Measurements from ENCODE around the gene ABI2.
"Not testable (repeated sequence)": the region's sequence is repeated elsewhere in the genome, so short reads cannot be mapped to it uniquely, and the experiment has no call there.

ABI2 gene

DNA sequence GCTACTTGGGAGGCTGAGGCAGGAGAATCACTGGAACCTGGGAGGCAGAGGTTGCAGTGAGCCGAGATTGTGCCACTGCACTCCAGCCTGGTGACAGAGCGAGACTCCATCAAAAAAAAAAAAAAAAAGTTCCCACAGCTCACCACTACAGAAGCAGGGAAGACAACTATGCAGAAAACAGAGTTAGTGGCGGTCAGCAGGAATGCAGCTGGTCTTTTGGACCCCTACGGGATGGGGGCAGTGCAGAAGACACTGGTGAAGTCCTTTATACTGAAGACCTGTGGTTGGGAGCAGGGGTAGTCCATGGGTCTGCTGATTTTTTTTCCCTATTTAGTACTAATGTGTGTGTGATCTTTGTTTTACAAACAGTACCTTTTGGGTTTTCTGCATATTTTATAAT, 101.4 kb downstream of the ABI2 start:
- not testable (repeated sequence) for DNase-seq (ENCODE audit: low read depth)

DNA sequence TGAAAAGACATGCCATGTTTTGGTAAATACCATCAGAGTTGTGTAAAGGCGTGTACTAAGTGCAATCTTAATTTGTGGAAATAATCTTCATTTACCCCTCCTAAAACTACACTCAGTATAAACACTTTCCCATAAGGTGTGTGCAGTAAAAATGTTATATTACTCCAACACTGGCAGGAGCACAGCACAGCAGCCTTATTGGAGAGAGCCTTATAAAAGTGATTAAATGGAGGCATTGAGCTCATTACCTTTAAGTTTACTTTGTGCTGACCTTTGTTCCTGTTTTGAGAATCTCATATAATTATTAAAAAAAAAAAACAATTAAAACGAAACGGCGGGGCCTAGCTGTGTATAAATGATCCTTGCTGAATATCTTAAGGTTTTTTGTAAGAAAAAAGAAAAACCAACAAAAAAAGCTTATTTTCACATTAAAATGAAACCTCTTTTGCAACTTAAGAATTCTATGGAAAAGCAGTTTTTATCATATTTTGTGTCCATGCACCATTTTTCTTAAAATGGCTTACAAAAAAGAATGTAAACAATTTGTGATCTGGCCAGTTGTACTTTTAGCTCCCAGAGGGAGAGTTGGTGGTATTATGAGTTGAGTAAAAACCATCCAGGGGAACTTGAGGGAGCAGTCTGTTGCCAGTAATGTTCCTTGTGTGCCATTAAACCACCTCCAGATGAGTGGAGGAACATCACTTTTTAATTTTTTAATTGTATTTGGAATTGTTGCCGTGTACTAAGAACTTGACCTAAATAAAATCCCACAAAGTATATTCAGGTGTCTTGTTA, 103.4 kb downstream of the ABI2 start:
- DNase-seq (ENCODE audit: low read depth) = no peak

DNA sequence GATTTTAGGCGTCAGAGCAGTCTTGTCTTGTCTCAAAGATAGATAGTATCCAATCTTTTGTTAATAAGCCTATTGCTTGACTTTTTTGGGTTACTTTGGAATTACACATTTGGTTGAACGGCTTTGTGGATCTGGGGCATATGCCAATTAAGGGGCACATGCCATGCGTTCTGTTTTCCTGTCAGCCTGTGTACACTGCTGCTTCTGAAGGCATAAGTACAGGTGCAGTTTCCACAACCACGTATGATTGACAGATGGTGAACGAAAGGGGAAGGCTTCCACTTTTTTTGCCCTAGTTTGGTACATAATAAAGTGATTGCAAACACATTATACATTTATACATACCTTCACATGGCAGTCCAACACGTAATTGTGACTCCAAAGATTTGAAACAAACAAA, 104.6 kb downstream of the ABI2 start:
- DNase-seq (ENCODE audit: low read depth) = no peak

DNA sequence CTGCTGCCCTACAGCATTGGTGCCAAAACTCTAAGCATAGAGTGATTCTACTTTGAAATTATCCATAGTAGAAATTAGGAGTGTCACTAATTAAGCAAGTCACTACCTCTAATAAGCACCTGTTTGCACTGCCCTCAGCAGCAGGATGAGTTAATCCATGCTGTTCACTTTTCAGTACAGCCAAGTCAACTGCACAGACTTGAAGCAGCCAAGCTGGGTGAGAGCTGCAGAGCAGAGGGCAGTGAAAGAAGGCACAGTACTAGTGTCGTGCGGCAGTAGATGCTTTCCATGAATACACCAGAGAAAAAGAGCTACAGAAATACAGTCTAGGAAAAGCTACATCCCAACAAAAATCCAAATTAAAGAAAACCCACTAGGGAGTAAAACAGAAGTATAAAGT, 108.3 kb downstream of the ABI2 start:
- no peak for DNase-seq (ENCODE audit: low read depth)

DNA sequence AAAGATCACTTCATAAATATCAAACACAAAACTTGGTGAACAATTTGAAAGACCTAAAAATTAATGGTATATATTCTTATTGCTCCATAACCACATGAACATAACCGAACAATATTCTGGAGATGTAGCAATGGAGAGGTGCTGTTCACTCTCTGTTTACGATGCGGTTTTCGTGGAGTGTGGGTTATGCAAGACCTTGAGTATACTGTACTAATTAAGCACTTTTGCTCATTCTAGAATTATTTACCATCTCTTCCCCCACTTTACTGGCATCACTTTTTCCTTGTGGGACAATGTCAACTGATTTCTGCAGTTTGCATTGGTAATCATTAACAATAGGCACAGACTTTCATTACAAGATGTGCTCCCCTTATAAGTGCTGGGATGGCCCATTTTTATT, 109.3 kb downstream of the ABI2 start:
- peak; percentile 35 for DNase-seq (ENCODE audit: low read depth)

DNA sequence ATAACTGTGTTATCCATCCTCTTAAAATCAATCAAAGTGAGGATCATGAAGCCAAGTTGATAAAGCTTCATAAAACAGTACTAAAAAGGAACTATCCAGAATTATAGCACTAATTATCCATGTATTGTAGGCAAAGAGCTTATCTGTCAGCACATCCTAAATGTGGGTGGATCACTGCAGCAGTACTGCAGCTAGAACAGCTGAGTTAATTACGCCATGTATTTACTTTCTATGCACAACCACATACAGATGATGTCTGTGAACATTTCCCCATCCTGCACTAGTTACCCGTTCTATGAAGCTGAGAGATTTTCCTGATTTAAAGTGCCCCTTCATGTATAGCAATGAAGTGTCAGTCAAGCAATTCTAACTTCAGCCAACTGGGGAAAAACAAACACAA, 110.3 kb downstream of the ABI2 start:
- no peak for DNase-seq (ENCODE audit: low read depth)

DNA sequence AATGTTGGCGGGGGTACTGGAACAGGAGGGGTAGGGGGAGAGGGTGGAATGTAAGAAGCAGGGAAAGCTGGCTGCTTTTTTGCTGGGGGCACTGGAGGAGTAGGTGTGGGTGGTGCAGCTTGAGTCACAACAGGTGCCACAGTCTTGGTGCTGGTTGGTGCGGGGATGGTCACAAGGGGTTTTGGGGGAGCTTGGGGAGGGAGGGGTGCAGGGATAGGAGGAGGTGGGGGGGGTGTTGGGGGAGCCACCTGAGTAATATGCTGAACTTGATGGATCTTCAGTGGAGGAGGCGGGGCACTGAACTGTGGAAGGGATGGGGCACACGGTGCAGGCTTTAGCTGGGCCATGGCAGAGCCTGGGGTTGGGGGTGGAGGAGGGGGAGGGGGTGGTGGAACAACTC, 112.5 kb downstream of the ABI2 start:
- no peak for DNase-seq (ENCODE audit: low read depth)

DNA sequence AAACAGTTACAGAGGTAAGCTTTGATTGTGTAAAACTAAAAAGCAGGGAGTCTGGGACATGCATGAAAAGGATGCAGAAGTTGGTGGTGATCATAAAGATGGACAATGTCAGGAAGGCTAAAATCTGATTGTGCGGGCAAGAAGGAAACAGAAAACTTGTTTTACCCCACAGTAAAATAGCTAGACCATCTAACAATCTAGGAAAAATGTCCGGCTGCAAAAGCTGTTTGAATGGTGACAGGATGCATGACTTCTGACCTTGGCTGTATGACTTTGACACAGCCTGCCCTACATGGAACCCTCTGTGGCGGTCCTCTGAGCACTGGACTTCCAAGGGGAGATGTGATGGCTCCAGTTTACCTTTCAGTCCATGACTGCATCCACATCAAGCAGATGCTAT, 113.3 kb downstream of the ABI2 start:
- no peak for DNase-seq (ENCODE audit: low read depth)

DNA sequence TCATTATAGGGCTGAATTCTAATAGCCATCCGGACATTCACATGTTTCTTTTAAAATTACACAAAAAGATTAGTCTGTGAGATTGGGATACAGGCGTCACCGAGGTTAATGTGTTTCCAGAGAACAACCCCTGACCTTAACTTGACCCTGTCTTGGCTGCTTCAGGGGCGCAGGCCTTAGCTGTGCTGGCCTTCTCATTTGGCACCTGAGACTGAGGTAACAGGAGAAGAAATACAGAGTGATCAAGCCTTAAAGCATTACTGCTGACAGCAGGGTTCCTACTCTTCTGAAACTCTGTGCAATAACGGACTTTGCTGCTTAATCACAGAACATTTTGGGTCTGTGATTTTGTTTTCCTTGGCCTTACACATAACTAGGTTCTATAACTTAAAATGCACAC, 114.3 kb downstream of the ABI2 start:
- no peak for DNase-seq (ENCODE audit: low read depth)

DNA sequence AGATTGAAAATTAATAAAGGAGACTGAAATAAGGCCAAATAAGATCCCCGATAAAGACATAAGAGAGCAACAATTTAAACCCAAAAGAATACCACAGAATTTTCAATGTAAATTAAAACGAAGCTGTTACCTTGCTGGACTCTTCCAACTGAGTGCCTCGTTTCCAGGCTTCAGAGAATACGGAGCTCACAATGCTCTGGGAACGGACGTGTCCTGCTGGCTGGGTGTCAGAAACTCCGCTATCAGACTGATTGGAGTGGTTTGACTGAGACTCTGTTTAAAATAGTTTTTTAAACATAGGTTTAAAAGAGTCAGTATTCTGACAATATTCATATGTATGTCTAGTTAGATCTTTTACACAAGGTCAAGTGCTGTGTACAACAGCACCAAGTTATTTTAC, 116.5 kb downstream of the ABI2 start:
- DNase-seq (ENCODE audit: low read depth) = no peak

DNA sequence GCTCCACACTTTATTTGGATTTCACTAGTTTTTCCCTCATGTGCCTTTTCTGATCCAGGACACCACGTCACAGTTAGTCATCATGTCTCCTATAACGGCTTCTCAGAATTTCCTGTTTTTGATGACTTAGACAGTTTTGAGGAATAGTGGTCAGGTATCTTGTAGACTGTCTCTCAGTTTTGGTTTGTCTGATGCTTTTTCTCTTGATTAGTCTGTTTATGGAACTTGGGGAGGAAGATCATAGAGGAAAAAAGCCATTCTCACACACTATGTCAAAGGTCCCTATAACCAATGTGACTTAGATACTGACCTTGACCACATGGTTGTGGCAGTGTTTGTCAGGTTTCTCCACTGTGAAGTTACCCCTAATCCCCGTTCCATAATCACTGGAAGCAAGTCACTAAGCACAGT, 117.9 kb downstream of the ABI2 start:
- DNase-seq (ENCODE audit: low read depth) = no peak

DNA sequence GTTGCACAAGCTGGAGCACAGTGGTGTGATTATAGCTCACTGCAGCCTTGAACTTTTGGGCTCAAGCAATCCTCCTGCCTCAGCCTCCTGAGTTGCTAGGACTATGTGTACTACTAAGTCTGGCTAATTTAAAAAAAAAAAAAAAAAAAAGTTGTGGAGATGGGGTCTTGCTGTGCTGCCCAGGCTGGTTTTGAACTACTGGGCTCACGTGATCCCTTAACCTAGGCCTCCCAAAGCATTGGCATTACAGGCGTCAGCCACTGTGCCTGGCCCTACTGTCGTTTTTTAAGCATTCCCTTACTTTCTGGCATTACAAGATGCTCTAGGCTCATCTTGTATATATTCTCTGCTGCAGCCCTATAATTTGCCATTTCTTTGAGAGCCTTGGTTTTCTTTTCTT, 118.6 kb downstream of the ABI2 start:
- DNase-seq (ENCODE audit: low read depth) = no peak

DNA sequence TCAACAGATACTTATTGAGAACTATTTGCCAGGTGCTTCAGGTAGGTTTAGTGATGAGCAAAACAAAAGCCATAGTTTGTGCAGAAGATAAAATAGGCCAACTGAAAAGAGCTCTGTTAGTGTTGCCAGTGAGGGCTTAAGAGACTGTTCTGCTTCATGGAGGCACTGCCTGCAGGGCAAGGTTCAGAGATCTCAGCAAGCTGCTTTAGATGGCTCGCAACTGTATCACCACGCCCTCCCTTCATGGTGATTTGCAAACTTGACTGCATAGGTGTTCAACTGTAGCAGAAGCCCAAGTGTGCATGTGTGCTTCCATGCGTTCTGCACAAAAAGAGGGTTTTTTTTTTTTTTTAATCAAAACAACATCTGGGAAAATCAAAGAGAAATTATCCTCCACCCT, 122.4 kb downstream of the ABI2 start:
- no peak for DNase-seq (ENCODE audit: low read depth)

DNA sequence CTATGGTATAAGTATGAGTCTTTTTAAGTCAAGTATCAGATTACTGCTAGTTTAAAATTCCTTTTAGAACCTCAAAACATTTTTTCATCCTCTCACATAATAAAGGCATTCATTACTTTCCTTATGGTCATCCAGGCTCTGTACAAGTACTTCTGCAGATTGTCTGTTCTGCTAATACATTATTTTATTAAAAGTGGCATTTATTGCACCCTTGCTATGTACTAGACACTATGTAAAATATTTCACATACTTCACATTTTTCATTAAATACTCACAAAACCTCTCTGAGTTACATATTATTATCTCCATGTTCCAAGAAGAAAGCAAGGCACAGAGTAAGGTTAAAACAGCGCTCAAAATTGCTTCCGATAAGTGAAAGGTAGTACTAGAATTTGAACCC, 122.8 kb downstream of the ABI2 start:
- no peak for DNase-seq (ENCODE audit: low read depth)

DNA sequence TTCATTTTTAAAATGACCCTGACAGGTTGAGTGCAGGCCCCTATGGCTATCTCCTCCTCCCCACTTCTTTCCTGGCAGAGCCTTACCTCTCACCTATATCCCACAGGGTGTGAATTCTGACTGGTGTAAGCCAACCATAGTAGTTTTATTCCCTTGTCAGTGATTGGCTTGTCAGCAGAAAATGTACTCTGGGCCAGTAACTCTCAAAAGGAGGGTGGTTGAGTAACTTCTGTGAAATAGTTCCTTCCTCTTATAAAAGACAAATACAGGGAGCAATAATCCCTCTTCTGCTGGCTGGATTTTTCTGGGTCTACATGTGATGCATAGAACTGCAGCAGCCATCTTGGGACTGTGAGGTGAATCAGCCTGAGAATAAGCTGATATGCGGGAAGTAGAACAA, 123.5 kb downstream of the ABI2 start:
- DNase-seq (ENCODE audit: low read depth) = no peak

DNA sequence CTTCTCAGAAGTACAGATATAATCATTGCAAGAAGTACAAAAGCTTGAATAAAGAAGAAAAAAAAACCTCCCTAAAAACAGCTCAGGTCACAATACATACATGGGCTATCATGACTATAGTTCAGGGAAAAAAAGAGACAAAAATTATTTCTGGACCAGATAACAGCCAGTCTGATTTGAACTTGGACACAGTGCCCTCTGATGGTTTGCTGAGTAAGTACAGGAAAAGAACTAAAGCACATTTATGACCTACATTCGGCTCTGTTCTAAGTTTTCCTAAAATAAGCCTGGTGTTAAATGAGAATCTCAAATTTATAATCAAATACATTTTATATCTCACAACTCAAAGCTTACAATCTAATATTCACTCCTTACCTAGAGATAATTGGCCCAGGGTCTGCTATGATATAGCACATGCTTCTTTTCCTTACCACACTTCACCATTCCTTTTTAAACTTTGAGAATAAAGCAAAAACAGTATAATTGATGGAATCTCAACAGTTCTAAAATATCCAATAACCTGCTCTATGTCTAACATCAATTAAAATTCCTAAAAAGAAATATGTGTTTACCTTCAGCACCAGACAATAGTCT, 125.8 kb downstream of the ABI2 start:
- no peak for DNase-seq (ENCODE audit: low read depth)

DNA sequence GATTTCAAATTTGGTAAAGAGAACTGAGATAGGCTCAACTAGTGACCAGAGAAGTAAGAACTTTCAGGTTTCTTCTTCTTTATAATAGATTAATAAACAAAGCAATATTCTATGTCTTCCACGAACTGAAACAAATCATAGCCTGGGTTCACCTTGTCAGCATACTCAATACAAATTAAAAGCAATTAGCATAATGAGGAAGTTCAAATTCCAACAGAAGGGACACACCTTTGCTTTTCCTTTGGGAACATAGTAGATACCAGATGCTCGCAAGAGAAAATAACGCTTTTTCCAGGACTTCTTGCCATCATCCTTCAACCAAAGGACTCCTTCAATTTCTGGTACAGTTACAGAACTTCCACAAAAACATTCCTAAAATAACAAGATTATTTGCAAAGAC, 127.0 kb downstream of the ABI2 start:
- DNase-seq (ENCODE audit: low read depth) = no peak

DNA sequence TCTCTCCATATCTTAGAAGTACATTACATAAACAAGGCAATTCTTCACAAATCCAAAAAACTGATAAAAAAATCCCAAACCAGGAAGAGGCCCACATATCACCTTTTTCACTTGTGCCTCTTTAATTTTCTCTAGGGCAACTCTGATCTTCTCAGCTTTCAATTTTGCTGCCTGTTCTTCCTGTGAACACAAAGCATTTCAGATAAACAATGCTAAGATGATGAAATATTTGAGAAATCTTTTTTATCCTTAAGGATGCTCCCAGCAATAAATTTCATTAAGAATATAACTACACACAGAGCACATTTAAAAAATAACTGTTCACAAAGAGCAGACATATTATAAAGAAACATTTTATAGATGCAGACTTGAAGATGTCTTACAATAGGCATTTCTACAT, 133.6 kb downstream of the ABI2 start:
- DNase-seq (ENCODE audit: low read depth) = no peak

DNA sequence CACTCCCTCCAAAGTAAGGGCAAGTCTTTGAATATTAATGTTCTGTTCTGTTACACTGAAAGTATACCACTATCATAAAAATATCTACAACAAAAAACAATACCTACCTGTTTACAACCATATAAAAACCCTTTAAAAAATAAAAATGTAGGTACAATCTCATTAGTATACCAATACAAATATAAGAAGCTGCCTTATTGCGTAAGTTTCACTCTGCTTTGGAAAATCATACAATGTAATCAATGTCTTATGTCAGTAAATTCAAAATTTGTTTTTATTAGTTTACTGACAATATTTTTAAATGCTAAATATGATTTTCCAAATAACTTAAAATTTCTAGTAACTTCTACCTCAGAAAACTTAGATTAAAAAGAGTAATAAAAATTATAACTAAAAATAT, 134.1 kb downstream of the ABI2 start:
- no peak for DNase-seq (ENCODE audit: low read depth)

DNA sequence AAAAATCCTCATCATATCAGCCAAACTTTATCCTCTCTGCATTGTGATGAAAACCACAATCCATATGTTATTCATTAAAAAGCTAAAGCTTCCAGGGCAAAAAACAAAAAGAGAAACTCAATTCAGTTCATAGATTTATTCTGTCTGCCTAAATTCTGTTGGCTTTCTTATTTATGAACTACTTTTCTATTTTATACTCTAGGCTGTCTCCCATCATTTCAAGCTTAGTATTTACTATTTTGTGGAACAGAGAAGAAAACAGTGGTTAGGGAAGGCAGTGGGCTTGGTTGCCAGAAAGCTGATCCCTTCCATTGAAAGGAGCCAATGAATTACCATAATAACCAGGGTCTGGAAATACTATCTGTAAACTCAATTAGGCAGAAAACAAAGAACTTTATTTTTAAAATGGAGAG, 135.1 kb downstream of the ABI2 start:
- no peak for DNase-seq (ENCODE audit: low read depth)

DNA sequence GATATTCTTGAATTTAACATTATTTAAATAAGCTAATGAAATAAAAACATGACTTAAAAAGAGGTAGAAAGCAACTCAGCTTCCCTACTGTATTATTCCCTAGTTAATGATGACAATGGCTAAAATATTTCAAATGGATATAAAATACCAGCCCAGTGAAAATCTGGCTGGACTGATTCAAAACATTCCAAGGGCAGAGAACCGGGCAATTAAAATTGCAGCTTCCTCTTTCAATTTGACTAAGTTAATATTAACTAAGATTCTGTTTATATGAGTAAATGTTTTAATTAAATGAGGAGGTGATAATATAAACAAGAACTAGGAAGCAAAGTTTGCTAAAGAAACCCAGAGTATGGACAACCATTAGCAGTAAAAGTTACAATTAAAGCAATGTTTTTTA, 141.4 kb downstream of the ABI2 start:
- no peak for DNase-seq (ENCODE audit: low read depth)

DNA sequence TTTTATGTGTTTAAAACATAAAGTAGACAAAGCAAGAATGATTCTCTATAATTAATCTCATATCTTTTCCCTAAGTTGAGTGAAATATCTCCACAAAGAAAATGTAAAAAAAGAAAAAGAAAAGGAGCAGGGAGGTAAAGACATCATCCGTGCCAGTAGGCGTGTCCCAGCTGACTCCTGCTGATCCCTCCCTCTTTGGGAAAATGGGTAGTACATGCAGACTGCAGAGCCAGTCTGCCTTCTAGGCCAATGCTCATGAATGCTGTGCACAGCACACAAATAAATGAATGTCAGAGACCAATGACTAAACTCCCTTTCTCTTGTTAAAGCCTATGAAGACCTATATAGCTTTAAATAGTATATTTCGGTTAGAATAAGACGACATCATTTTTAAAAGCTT, 142.2 kb downstream of the ABI2 start:
- no peak for DNase-seq (ENCODE audit: low read depth)

DNA sequence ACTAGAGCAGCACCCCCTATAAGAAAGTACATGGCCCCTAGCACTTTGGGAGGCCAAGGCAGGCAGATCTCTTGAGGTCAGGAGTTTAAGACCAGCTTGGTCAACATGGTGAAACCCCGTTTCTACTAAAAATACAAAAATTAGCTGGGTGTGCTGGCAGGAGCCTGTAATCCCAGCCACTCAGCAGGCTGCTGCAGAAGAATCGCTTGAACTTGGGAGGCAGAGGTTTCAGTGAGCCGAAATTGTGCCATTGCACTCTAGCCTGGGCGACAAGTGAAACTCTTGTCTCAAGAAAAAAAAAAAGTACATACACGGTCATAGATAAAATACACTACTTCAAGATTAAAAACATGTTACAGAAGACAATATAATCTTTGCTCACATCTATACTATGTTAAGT, 143.1 kb downstream of the ABI2 start:
- no peak for DNase-seq (ENCODE audit: low read depth)

DNA sequence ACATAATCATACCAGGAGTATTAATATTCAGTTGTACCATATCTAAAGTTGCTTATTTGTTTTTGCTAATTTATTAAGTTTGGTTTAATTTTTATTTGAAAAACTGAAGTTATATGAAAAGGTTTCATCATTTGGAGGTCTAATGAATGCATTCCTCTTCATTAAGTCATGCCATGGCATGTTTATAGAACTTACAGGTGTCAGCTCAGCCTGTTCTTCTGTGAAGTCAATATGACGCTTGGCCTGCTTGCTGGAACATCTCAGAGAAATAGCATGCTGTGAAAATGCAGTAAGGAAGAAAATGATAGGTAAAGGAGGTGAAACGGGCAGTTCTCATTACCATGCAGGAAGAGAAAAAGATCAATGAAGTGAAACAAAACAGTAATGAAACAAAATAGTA, 148.7 kb downstream of the ABI2 start:
- DNase-seq (ENCODE audit: low read depth) = no peak
